Karpas-422 (cell line): ENCODE data around the gene FABP1. TPM values are rescaled to one million over a fixed set of nuclear protein-coding genes. Genes with fewer than 3 reads are reported as not detected.

Experiments used
- DNase-seq: peaks from one replicate; pipeline ENCODE4 v3.0.0-alpha.2; 2015
- H2AFZ ChIP-seq: fragments of 200-600 bp; sonication (generic); 2 replicates; pipeline ENCODE4 v1.6.1; 2014; ENCODE audit warnings: antibody characterized with exemption, low read length, mixed read lengths
- H3K27ac ChIP-seq: fragments of 200-600 bp; sonication (generic); 2 replicates; pipeline ENCODE4 v1.5.1; 2014; ENCODE audit warnings: mild to moderate bottlenecking, low read length, moderate library complexity
- H3K27me3 ChIP-seq: fragments of 200-600 bp; sonication (generic); 2 replicates; pipeline ENCODE4 v1.6.1; 2014; ENCODE audit warnings: low read length, mixed read lengths
- H3K36me3 ChIP-seq: fragments of 200-600 bp; sonication (generic); 2 replicates; pipeline ENCODE4 v1.6.1; 2014; ENCODE audit warnings: low read length, mixed read lengths; ENCODE audit not compliant: insufficient read depth
- H3K4me1 ChIP-seq: fragments of 200-600 bp; sonication (generic); 2 replicates; pipeline ENCODE4 v1.6.1; 2014; ENCODE audit warnings: mild to moderate bottlenecking, low read length, mixed read lengths
- H3K4me2 ChIP-seq: fragments of 200-600 bp; sonication (generic); 2 replicates; pipeline ENCODE4 v1.6.1; 2014; ENCODE audit warnings: low read length, low read depth, mild to moderate bottlenecking; ENCODE audit not compliant: poor library complexity, severe bottlenecking
- H3K4me3 ChIP-seq: fragments of 200-600 bp; sonication (generic); 2 replicates; pipeline ENCODE4 v1.5.1; 2014; ENCODE audit warnings: mild to moderate bottlenecking, antibody characterized with exemption, low read length, mixed read lengths
- H3K79me2 ChIP-seq: fragments of 200-600 bp; sonication (generic); 2 replicates; pipeline ENCODE4 v1.6.1; 2014; ENCODE audit warnings: mild to moderate bottlenecking, low read length, mixed read lengths
- H3K9ac ChIP-seq: fragments of 200-600 bp; sonication (generic); 2 replicates; pipeline ENCODE4 v1.6.0; 2014; ENCODE audit warnings: low read length
- H3K9me2 ChIP-seq: fragments of 200-600 bp; sonication (generic), shearing (Covaris generic); replicated peaks from 2 replicates; pipeline ENCODE4 v1.6.0; 2014; ENCODE audit warnings: mild to moderate bottlenecking, low read length, moderate library complexity; ENCODE audit not compliant: insufficient read depth
- H3K9me3 ChIP-seq: fragments of 300-700, 200-600 bp; sonication (generic); 2 replicates; pipeline ENCODE4 v1.6.1; 2014; ENCODE audit warnings: low read length, mixed read lengths
- H4K20me1 ChIP-seq: fragments of 200-600 bp; sonication (generic); 2 replicates; pipeline ENCODE4 v1.6.1; 2014; ENCODE audit warnings: mild to moderate bottlenecking, antibody characterized with exemption, low read length, low read depth; ENCODE audit not compliant: insufficient read depth
- total RNA-seq: library from RNA; depleted of rRNA; stranded (reverse); fragments of >200 nt; shearing (Covaris generic); gene quantifications from 2 replicates; pipeline ENCODE4 v1.2.3, GENCODE V29; 2014; ENCODE audit warnings: low replicate concordance; rRNA removed

The FABP1 gene
- total RNA-seq = not detected in 2 replicates

DNA sequence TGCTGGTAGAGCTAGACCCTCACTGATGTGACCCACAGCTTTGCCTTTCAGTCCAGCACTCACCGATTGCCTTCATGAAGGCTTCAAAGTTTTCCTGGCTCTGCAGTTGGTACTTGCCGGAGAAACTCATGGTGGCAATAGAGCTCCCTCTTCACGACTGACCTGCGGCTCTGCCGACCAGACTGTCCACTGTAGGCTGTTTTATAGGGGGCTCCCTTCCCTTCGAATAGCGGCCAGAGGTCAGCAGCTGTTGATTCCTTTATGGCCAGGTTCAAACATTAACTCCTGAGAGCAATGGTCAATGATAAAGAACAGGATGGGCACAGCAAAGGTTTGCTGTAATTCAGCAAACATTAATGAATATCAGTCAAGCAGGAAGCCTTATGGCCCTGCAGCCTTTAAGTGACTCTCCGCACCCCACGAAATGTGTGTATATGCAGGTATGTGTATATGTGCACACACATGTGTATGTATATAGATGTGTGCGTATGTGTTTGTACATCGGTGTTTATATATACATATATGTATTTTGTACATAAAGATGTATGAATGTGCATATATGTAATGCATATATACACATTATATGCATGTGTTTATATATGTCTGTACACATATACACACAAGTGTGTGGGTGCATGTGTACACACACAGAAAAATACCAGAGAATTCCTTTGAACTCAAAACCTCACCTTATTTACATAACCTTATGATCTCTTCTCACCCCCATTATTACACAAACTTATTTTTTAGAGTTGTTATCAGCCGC is at the start of gene FABP1:
Gene FABP1 (minus strand): TSS at position 175 of the 766 bp plus-strand sequence. CDS start 45 bp downstream, at position 130.
- Histone ChIP-seq H3K9me3 (no peaks in the 10 kb centered on the region), H3K27me3 (no peaks in the 10 kb centered on the region), H3K9me2 (no peaks in the 10 kb centered on the region), H3K4me1 (no peaks in the 10 kb centered on the region), H4K20me1 (no peaks in the 10 kb centered on the region), H3K9ac (no peak within 1 kb of the TSS), H3K79me2 (no peaks in the 10 kb centered on the region), H2AFZ (no peak within 1 kb of the TSS), H3K36me3 (no peaks in the 10 kb centered on the region), H3K4me3 (no peak within 1 kb of the TSS), H3K4me2 (no peak within 1 kb of the TSS), H3K27ac (no peak within 1 kb of the TSS)
- no peak for DNase-seq

DNA sequence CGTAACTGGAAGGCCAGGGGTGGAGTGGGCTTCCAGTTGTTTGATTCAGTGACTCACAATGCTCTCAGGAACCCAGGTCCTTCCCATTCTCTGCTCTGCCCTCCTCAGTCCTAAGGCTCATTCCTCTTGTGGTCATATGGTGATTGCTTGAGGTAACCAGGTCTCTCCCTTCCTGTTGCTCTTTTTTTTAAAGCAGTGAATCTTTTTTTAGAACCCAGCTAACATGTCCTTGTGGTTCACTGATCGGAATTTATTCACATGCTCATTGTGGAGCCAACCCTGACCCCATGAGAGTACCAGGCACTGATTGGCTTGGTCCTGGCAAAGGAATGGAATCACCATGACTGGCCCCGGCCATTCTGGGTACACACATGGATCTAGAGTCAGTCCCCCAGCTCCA is 49.7 kb upstream of the FABP1 start:
- Histone ChIP-seq H3K79me2 (no peaks in the 10 kb centered on the region), H3K9me3 (no peaks in the 10 kb centered on the region), H3K27ac (no peak overlapping the region), H3K4me3 (no peak overlapping the region), H3K36me3 (no peaks in the 10 kb centered on the region), H3K4me1 (no peaks in the 10 kb centered on the region; the same call in 1 of the 2 replicates), H3K9ac (no peak overlapping the region), H3K27me3 (no peaks in the 10 kb centered on the region), H2AFZ (no peak overlapping the region), H3K9me2 (no peaks in the 10 kb centered on the region), H3K4me2 (no peak overlapping the region), H4K20me1 (no peaks in the 10 kb centered on the region)
- no peak for DNase-seq

DNA sequence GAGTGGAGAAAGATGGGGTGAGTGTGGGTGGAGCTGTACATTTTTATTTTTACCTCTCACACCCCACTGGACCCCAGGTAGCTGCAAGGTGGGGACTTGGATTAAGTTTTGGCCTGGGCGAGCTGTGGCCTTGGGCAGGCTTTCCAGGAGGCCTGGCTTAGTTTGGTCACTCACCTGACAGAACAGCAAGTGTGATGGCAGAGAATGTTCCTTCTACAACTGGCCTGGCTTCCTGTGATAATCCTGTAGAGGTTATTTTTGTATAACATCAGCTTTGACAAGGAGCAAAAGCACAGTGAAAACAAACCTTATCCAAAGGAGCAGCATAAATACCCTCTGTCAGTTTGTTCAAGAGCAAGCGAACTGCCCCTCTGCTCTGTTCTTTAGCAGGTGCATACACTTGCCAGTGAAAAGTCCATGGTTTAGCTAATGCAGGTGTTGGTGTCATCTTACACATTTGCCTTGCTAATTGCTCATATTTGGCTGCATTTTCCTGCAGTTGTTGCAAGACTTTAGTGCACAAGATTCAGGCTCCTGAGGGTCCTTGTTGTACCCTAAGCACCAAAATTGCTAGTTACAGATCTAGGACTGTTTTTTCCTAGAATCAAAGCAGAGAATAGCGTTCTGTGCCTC is 48.6 kb upstream of the FABP1 start:
- Histone ChIP-seq H3K4me3 (no peak overlapping the region), H3K36me3 (no peaks in the 10 kb centered on the region), H3K4me2 (no peak overlapping the region)

DNA sequence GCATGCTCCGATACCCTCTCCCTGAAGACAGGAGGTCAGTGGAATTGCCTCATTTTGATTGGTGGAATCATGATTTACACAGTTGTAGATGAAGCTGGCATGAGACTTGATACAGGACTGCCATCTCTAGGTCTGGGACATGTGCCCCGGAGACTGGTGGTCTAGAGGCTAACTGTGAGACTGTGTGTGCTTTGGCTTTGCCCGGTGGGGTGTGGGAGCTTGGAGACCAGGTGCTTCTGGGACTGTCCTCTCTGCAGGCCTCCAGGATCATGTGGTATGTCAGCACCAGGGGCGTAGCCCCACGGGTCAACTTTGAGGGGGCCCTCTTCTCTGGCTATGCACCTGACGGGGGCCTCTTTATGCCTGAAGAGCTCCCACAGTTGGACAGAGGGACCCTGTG is 45.0 kb upstream of the FABP1 start:
- H3K27ac ChIP-seq = no peak overlapping the region
- no peaks in the 10 kb centered on the region for H3K79me2 ChIP-seq
- no peak for DNase-seq
- no peaks in the 10 kb centered on the region for H4K20me1 ChIP-seq
- no peak overlapping the region for H3K4me3 ChIP-seq
- H3K9me3 ChIP-seq = no peaks in the 10 kb centered on the region
- H3K4me1 ChIP-seq = no peaks in the 10 kb centered on the region; the same call in 1 of the 2 replicates
- no peaks in the 10 kb centered on the region for H3K9me2 ChIP-seq
- H3K27me3 ChIP-seq = no peaks in the 10 kb centered on the region
- H3K4me2 ChIP-seq = no peak overlapping the region
- no peak overlapping the region for H2AFZ ChIP-seq
- H3K9ac ChIP-seq = no peak overlapping the region
- no peaks in the 10 kb centered on the region for H3K36me3 ChIP-seq

More for the DNA sequence above, 48.6 kb upstream of the FABP1 start:
- Histone ChIP-seq H3K9me2 (no peaks in the 10 kb centered on the region), H3K27ac (no peak overlapping the region), H3K4me1 (no peaks in the 10 kb centered on the region; the same call in 1 of the 2 replicates), H4K20me1 (no peaks in the 10 kb centered on the region), H3K9ac (no peak overlapping the region), H3K27me3 (no peaks in the 10 kb centered on the region), H3K79me2 (no peaks in the 10 kb centered on the region), H2AFZ (no peak overlapping the region), H3K9me3 (no peaks in the 10 kb centered on the region)
- DNase-seq = no peak

DNA sequence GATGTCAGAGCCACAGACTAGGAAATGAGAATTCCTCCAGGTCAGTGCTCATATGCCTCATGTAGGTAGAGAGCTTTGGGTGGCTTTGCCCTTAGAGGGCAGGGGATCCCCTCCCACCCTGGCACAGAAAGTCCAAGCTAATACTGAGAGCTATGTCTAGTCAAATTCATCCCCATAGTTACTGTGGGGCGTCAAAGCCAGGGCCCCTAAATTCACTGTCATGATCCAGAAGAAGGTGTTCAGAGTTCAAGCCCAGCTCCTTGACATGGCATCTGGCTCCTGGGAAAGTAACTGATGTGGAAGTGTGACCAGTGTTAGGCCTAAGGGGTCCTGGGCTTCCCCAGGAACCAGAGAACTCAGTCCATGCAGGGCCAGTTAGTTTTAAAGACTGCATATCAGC is 44.1 kb upstream of the FABP1 start:
- no peaks in the 10 kb centered on the region for H3K36me3 ChIP-seq
- no peaks in the 10 kb centered on the region; the same call in 1 of the 2 replicates for H3K4me1 ChIP-seq
- H3K9ac ChIP-seq = no peak overlapping the region
- H3K4me3 ChIP-seq = no peak overlapping the region
- H3K27ac ChIP-seq = no peak overlapping the region
- DNase-seq = no peak
- no peak overlapping the region for H3K4me2 ChIP-seq
- H3K79me2 ChIP-seq = no peaks in the 10 kb centered on the region
- no peaks in the 10 kb centered on the region for H3K27me3 ChIP-seq
- no peak overlapping the region for H2AFZ ChIP-seq
- H4K20me1 ChIP-seq = no peaks in the 10 kb centered on the region
- no peaks in the 10 kb centered on the region for H3K9me3 ChIP-seq
- H3K9me2 ChIP-seq = no peaks in the 10 kb centered on the region

DNA sequence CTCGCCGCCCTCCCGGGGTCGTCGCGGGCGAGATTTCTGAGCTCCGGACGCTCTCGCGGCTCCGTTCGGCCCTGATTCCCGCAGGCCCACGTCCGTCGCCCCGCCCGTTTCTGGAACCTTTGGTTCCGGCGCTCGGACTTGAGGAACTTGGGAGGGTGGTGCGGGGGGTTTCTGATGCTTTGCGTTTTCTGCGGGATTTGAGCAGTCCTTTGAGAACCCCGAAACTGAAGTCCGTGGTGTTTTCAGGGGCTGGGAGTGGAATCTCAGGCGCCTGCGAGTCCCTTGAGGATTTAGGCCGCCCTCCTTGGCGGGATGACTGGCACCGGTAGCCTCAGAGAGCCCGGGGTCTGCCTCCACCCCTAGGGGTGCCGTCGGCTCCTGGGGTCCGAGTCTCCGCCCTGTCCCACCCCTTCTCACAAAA is 42.6 kb upstream of the FABP1 start:
- H3K9ac ChIP-seq = peak overlapping the region; percentile 42; the same call in 1 of the 2 replicates
- peak overlapping the region; percentile 44; the same call in 1 of the 2 replicates for H3K4me3 ChIP-seq
- H3K4me2 ChIP-seq = peak overlapping the region; percentile 32

DNA sequence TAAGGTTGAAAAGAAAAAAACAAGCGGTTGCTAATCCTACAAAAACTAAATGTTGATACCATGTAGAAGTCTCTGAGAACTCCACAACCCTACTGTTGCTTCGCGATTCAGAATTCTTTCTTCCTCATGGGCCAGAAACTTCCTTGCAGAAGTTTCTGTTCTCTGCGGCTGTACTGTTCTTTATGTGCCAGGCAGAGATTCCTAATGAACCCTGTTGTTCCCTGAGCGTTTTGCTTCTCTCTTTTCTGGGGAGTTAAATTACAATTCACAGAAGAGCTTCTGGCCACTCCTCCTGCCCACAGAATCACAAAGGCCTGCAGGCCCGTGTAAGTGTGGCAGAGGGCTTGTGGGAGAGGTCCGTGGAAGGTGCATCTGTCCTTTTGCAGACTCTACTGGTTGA is 40.5 kb upstream of the FABP1 start:
- no peaks in the 10 kb centered on the region for H3K9me3 ChIP-seq
- no peaks in the 10 kb centered on the region for H3K79me2 ChIP-seq
- H3K4me3 ChIP-seq = no peak overlapping the region

More for the DNA sequence above, 42.6 kb upstream of the FABP1 start:
- Histone ChIP-seq H4K20me1 (no peaks in the 10 kb centered on the region), H3K27ac (no peak overlapping the region), H2AFZ (no peak overlapping the region), H3K4me1 (no peaks in the 10 kb centered on the region), H3K9me2 (no peaks in the 10 kb centered on the region), H3K9me3 (no peaks in the 10 kb centered on the region), H3K36me3 (no peaks in the 10 kb centered on the region), H3K27me3 (no peaks in the 10 kb centered on the region), H3K79me2 (no peaks in the 10 kb centered on the region)
- peak; percentile 44 for DNase-seq

DNA sequence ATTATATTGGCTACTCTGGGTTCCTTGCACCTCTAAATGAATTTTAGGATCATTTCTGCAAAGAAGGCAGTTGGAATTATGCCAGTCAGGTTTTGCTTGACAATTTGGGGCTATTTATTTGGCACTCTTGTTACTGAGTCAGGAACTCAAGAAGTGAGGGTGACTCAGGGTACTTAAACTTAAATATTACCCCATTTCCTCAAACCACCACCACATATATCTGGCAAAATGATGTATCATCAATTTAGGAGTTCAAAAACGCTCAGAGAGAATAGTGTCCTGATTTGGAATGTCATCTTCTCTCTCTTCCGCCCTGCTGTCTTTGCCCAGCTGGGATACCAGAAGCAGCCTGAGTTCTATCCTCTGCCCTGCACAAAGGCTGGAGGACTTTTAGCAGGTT is 39.9 kb upstream of the FABP1 start:
- Histone ChIP-seq H3K9ac (no peak overlapping the region), H3K4me2 (no peak overlapping the region), H3K27ac (no peak overlapping the region), H3K4me1 (no peaks in the 10 kb centered on the region), H2AFZ (no peak overlapping the region), H3K9me3 (no peaks in the 10 kb centered on the region), H3K79me2 (no peaks in the 10 kb centered on the region), H3K36me3 (no peaks in the 10 kb centered on the region), H4K20me1 (no peaks in the 10 kb centered on the region), H3K9me2 (no peaks in the 10 kb centered on the region), H3K4me3 (no peak overlapping the region), H3K27me3 (no peaks in the 10 kb centered on the region)
- DNase-seq = no peak

More for the DNA sequence above, 40.5 kb upstream of the FABP1 start:
- no peak overlapping the region for H3K9ac ChIP-seq
- no peak overlapping the region for H2AFZ ChIP-seq
- no peaks in the 10 kb centered on the region for H3K36me3 ChIP-seq
- H3K27ac ChIP-seq = no peak overlapping the region
- H3K4me1 ChIP-seq = no peaks in the 10 kb centered on the region
- no peaks in the 10 kb centered on the region for H4K20me1 ChIP-seq
- no peak overlapping the region for H3K4me2 ChIP-seq
- H3K27me3 ChIP-seq = no peaks in the 10 kb centered on the region
- no peak for DNase-seq
- H3K9me2 ChIP-seq = no peaks in the 10 kb centered on the region
